Left kidney (tissue), 8 donors: ENCODE results near the gene DNAJB6. TPM values are rescaled to one million over a fixed set of nuclear protein-coding genes. Genes with fewer than 3 reads are reported as not detected.

Experiments used
- DNase-seq: peaks from one replicate; pipeline ENCODE4 v3.0.0-alpha.2; 2013
- long read RNA-seq, 8 donors: transcript quantifications; one replicate each; lab custom pipeline, GENCODE V29; 2026
- polyA plus RNA-seq: library from polyadenylated mRNA; unstranded; fragments of 120-200 nt; gene quantifications from one replicate; pipeline ENCODE4 v1.2.1, GENCODE V29; 2013; ENCODE audit not compliant: insufficient read length

DNAJB6 gene
- 161 TPM for polyA plus RNA-seq
- long read RNA-seq, donor 1, full-length matches to known transcripts: 71 of 71 reads
- long read RNA-seq, donor 1, partial matches to known transcripts: 0 of 71 reads
- long read RNA-seq, donor 1, other reads (novel, unspliced or antisense): 0 of 71 reads
- long read RNA-seq, donor 2, full-length matches to known transcripts: 54 of 96 reads
- long read RNA-seq, donor 2, partial matches to known transcripts: 42 of 96 reads
- long read RNA-seq, donor 2, other reads (novel, unspliced or antisense): 0 of 96 reads
- long read RNA-seq, donor 3, full-length matches to known transcripts: 30 of 30 reads
- long read RNA-seq, donor 3, partial matches to known transcripts: 0 of 30 reads
- long read RNA-seq, donor 3, other reads (novel, unspliced or antisense): 0 of 30 reads
- long read RNA-seq, donor 4, full-length matches to known transcripts: 3 of 3 reads
- long read RNA-seq, donor 4, partial matches to known transcripts: 0 of 3 reads
- long read RNA-seq, donor 4, other reads (novel, unspliced or antisense): 0 of 3 reads
- long read RNA-seq, donor 5, full-length matches to known transcripts: 97 of 97 reads
- long read RNA-seq, donor 5, partial matches to known transcripts: 0 of 97 reads
- long read RNA-seq, donor 5, other reads (novel, unspliced or antisense): 0 of 97 reads
- long read RNA-seq, donor 6, transcript DNAJB6-204 (8 exons, 1,609 nt): major isoform, 32 of 46 reads
- long read RNA-seq, donor 6, transcript DNAJB6-201 (10 exons, 2,527 nt): minor isoform, 8 of 46 reads
- long read RNA-seq, donor 6, partial matches to known transcripts: 6 of 46 reads
- long read RNA-seq, donor 6, other reads (novel, unspliced or antisense): 0 of 46 reads
- long read RNA-seq, donor 7, transcript DNAJB6-204 (8 exons, 1,609 nt): major isoform, 36 of 59 reads
- long read RNA-seq, donor 7, transcript DNAJB6-201 (10 exons, 2,527 nt): minor isoform, 17 of 59 reads
- long read RNA-seq, donor 7, partial matches to known transcripts: 6 of 59 reads
- long read RNA-seq, donor 7, other reads (novel, unspliced or antisense): 0 of 59 reads
- long read RNA-seq, donor 8, full-length matches to known transcripts: 26 of 26 reads
- long read RNA-seq, donor 8, partial matches to known transcripts: 0 of 26 reads
- long read RNA-seq, donor 8, other reads (novel, unspliced or antisense): 0 of 26 reads

DNA sequence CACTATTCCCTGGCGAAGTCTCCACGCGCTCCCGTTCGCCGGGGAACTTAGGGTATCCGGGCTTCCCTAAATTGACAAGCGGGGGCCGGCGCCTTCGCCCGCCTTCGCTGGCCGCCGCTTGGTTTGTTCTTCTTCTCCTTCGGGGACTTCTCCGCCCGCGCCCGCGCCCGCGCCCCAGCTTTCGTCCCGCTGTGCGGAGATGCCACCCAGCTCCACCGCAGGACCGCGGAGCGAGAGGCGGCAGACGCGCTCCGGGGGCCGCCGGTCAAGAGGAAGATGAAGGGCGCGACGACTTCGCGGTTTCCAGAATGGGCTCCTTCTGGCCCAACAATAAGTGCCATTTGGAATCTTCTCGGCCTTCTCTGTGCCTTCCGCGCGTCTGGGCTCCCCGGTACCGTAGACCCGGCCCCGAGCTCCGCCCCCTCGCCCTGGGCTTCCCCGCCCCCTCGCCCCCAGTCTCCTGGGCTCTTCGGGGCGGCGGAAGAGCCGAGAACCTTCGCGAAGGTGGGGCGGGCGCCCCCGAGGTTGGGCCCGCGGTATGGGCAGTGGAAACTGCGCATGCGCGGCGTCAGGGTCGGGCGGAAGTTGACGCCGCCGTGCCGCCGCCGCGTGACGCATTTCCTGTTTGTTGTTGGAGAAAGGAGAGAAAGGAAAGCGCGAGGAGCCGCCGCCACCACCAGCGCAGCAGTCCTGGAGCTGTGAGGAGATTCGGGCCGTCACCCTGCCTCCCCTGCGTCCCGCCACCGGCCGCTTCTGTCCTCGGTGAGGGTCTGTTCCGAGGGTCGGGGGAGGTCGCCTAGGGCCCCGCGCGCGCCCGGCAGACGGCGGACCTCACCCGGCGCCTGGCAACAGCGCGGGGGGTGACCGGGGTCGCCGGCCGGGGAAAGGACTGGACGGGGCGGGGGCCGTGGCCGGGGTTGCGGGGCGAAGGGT is at the start of gene DNAJB6:
Gene DNAJB6 (plus strand): TSS at position 622 of the 933 bp plus-strand sequence. CDS start 21,569 bp downstream, outside the sequence.
- peak; percentile 93 for DNase-seq

DNA sequence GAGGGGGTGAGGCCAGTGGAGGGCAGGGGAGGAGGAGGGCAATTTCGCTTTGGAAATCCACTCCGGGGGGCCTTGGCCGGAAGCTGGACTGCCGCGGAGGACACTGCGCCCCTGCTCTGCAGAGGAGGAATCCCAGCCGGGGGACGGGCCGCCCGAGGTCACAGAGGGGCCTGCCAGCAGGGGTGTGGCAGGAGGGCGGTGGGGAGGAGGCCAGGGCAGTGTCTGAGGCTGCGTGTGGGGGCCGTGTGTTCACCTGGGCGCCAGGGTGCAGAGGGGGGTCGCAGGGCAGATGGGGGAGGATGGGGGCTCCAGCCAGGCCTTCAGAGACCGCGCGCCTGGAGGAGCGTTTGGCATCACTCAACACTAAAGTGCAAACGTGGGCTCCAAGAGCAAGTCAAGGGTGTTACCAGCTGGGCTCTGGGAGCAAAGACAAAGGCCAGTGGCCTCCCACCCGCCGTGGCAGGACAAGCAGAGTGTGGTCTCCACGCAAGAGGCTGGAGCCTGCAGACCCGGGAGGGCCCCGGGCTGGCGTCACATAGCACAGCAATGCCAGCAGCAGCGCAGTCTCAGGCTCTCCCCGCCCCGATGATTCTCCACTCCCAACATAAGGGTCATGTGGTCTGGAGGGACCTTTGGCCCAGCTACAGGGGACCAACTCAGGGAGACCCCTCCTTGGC is 45.3 kb upstream of the DNAJB6 start:
- no peak for DNase-seq

DNA sequence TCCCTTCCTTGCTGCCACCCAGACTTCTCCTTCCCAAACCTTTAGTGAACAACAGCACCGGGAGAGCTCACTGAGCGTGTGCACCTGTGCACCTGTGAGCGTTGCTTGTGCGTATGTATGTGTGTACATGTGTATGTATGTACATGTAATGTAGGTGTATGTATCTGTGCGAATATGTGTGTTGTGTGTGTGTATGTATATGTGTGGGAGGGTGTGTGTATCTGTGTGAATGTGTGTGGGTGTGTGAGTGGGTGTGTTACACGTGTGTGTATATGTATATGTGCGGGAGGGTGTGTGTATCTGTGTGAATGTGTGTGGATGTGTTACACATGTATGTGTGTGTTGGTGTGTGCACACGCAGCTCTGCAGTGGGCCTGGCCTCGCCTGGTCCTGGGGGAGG is 44.5 kb upstream of the DNAJB6 start:
- no peak for DNase-seq

DNA sequence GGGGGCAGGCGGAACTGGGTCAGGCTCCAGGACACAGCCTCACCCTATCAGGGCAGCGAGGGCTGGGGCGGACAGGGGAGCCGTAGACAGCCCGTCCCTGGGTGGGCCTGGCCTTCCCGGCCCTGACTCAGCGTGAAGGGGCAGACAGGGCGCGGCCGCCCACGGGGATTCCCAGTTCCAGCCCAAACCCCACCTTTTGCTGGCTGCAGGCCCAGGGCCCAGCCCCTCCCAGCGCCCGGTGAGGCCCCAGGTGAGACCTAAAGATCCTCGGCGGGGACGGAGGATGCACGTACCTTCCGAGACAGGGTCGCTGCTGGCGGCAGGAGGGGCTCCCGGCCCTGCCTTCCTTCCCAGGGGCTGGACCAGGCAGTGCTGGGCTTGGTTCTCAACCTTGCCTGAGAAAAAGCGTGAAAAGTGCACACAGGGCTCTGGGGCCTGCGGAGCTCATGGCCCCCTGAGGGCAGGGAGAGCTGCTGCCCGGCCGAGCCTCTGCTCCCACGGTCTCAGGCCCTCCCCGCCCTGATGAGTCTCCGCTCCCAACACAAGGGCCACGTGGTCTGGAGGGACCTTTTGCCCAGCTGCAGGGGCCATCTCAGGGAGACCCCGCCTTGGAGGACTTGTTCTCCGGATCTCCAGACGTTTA is 43.9 kb upstream of the DNAJB6 start:
- DNase-seq: no peak

DNA sequence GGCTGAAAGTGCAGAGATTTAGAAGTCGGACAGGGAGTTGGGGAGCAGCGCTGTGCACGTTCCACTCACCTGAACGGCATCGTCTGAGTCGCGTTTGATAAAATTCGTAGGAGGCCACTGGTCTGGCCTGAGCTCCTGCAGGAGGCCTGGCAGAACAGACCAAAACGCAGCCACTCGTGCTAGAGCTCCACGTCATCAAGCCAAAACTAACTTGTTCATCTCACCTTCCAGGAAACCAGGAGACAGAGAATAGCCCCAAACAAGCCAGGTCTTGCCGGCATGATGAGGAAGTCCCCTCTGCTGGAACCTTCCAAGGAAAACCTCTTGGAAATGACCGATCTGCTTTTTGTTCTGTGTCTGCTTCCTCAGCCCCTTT is 43.4 kb upstream of the DNAJB6 start:
- DNase-seq: no peak

DNA sequence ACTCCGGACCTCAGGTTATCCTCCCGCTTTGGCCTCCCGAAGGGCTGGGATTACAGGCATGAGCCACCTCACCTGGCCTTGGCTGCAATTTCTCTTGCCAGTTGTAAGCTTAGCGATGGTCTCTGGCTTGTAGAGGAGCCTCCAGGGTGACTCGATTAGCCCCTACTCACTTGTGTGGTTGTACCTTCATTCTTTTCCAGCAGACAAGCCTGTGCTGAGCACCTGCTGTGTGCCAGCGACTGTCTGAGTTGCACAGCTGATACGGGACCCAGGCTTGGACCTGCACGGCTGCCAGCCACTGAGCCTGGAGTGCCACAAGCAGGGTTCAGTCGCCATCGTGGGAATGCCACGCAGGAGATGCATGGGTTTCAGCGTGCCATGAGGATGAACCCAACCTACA is 42.0 kb upstream of the DNAJB6 start:
- no peak for DNase-seq

DNA sequence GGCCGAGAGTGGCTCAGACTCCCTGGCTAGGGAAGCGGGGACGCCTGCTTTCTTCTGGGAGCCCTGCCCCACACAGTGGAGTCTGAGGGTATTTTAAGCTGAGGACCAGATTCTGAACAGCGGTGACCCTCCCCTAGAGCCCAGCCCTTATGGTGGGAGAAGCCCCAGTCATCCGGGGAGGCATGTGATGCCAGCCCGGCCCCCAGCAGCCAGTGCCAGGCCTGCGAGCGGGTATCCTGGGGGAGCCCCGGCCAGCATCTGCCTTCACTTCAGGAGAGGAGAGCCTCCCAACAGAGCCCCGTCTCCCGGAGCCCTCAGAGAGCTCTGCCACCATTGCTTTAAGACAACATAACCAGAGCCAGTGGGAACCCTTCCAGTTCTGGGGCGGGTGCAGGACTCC is 41.5 kb upstream of the DNAJB6 start:
- DNase-seq: no peak

DNA sequence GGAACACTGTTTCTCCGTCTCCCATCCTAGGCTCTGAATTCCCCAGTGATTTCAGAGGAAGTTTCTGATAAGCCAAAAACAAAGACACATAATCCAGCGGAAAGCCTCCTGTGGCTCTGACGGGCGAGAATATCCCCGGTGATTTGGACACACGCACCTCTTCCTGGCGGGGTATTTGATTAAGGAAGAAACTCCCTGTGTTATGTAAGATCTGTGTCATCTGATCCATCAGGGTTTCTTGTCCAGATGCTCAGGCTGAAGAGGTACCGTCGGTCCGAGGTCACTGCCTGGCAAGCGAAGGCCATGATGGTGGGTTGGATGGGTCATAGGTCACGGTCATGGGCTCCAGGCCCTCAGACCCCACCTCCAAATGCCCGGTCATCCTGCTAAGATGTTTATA is 39.6 kb upstream of the DNAJB6 start:
- no peak for DNase-seq

DNA sequence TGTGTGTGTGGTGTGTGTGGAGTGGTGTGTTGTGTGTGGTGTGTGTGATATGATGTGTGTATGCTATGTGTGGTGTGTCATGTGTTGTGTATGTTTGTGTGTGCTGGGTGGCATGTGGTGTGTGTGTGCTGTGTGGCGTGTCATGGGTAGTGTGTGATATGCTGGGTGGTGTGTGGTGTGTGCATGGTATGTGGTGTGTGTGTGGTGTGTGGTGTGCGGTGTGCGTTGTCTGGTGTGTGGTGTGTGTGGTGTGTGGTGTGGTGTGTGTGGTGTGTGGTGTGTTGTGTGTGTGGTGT is 37.5 kb upstream of the DNAJB6 start:
- DNase-seq: no peak

DNA sequence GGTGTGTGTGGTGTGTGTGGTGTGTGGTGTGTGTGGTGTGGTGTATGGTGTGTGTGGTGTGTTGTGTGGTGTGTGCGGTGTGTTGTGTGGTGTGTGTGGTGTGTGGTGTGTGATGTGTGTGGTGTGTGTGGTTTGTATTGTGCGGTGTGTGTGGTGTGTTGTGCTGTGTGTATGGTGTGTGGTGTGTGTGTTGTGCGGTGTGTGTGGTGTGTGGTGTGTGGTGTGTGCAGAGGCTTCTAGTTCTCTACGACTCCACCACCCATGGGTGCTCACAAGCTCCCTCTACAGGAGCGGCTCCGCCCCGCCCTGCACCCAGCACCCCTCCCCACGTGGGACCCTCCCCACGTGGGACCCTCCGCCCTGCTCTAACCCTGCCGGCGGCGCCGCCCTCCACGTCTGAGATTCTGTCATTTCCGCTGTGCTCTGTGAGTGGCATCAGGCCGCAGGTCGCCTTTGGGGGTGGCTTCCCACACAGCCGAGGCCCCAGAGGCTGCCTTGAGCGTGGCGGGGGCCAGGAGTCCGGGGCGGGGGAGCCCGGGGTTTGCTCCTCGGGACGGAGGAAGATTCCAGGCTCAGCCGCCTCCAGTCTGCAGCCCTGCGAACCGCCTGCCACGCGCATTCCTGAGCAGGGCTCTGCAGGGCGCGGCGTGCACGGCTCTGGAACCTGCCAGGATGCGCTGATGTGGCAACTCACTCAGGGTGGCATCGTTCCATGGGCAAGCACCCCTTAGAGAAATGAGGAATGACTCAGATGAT is 37.0 kb upstream of the DNAJB6 start:
- DNase-seq: no peak

DNA sequence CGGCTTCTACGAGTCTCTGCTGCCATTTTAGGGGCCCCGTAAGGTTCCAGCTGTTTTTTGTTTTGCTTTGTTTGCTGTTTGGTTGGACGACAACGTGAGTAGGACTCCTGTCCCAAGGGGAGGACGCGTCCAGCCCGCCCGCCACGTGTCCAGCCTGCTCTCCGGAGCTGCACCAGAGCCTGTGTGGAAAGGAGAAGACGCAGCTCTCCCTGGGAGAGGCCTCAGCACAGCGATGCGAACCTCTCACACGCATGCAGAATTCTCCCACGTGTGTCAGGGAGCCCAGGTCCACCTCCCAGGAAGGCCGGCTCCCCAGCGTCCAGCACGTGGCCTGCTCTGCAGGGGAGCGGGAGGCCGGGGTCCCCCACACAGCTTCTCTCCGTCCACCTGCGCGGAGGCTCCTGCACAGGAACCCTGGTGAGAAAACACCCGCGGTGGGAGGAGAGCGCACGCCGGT is 36.4 kb upstream of the DNAJB6 start:
- no peak for DNase-seq

DNA sequence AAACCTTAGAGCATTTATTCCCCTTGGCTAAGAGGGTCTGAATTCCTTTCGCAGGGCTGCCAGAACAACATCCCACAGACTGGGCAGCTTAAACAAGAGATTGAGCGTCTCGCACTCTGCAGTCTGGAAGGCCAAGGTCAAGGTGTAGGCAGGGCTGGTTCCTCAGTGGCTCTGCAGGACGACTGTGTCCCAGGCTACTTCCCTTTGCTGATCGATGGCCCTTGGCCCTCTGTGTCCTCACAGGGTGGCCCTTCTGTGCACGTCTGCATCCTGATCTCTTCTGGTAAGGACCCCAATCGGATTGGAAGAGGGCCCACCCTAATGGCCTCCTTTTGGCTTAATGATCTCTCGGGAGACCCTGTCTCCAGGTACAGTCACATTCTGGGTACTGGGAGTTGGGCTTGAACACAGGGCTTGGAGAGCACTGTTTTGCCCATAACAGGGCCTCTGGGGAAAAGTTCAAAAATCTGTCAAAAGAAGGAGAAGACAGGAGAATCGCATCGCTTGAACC is 35.1 kb upstream of the DNAJB6 start:
- DNase-seq: no peak

DNA sequence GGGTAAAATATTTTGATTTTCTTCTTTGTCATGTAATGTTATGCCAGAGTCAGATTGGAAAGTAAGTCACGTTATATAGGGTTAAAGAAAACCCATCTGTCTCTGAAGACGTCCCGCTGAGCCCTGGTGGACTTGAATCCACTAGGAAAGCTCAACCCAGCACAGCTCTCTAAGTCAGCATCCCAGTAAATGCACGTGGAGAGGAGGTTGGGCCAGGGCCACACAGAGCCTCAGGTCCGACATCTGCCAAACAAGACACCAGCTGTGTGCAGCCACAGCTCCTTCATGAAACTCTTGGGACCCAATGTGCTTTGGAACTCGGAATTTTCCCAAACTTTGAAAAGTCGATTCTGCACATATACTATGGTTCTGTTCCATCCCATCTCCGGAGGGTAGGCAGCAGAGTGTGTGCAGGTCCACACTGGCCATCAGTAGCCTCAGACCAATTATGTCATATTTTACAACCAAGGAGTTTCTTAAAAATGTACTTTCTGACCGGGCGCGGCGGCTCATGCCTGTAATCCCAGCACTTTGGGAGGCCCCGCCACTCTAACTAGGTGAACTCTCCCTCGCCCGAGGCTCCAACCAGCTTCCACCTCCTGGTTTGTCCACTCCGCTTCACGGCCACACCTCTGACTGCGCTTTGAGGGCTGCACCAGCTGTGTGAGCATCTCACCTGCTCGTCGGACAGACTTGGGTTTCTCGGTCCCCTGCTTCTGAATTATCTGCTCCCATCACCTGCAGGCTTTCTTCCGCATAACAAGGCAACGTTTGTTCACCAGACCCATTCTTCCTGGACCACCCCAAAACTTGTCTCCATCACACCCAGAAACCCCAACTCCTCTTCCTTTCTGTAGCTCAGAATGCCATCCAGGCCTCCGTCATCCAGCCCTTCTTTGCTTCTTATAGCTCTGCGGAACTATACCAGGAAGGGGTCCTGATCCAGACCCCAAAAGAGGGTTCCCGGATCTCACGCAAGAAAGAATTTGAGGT is 29.7 kb upstream of the DNAJB6 start:
- DNase-seq: no peak

DNA sequence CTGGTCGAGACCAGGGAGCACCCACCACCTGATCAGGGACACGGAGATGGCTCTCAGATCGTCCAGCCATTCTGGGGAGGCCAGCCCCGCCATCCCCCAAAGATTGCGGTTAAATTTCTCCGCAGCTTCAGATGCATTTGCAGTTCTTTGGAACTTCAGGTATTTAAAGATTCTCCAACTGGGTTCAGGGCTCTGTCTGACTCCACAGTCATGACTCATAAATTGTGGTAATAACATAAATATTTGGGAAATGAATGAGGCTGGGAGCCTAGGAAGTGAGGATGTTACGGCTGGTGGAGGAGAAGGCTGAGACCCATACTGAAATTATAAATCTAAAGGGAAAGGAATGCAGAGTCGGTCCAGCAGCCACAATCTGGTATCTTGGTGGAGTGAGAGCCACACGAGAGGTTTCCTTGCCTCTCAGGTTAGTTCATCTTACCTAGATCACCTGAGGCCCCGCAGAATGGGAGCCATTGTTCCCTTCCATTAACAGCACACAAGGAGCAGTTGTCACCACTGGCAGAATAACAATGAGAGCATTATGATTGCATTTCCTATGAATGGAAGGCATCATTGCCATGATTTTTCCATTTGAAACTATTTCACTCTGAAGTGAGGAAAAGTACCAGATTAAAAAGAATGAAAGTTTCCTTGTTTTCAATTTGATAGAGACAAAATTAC is 26.7 kb upstream of the DNAJB6 start:
- DNase-seq: no peak

DNA sequence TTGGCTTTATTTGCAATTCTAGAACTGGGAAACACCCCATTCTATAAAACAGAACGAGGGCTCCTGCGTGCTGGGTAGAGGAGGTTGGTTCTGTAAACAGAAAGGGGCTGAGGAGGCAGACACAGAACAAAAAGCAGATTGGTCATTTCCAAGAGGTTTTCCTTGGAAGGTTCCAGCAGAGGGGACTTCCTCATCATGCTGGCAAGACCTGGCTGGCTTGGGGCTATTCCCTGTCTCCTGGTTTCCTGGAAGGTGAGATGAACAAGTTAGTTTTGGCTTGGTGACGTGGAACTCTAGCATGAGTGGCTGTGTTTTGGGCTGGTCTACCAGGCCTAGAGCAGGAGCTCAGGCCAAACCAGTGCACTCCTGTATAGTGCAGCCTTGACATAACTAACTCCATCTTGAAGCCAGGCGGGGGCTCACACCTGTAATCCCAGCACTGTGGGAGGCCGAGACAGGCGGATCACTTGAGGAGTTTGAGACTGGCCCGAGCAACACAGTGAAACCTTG is 26.1 kb upstream of the DNAJB6 start:
- no peak for DNase-seq

DNA sequence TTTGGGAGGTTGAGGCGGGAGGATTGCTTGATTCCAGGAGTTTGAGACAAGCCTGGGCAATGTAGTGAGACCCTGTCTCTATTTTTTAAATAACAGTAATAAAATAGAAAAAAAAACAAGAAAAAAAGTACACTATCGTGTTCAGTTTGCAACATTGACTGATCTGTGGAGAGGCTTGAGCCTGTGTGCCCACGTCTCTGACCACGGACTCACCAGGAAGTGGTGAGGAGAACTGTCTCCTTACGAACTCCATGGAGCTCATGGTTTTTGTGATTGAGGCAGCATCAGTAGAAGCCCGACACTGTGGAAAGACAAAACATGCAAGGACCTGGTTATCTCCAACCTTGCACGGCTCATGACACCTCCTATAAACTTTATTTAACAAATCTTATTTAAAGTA is 23.9 kb upstream of the DNAJB6 start:
- no peak for DNase-seq

DNA sequence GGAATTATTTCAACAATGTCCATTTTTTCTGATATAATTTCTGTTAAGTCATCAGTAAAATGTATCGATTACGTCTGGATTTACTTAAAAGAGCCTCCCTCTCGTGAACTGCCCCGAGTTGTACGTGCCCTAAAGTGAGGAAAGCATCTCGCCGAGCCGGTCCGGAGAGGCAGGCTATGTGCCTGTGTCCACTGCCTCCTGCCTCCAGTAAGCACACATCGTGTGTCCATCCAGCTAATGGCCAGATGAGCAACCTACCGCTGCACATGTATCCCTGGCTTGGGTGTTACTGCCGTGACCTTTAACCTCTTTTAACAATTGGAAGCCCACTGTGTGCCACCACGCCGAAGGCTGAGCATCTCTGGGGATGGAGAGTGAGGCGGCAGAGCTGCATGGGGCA is 23.2 kb upstream of the DNAJB6 start:
- DNase-seq: no peak
